GM21367 (cell line): ENCODE measurements around the gene MCAM.

Experiments
- ATAC-seq: cut with Tn5 transposase; IDR thresholded peaks from one replicate; pipeline ENCODE4 v1.9.1; 2021; ENCODE audit not compliant: unreplicated experiment

The MCAM gene

GRCh38 chr11:119332111-119332765, 15.3 kb upstream of the MCAM start:
- ATAC-seq: no peak

- no peak for ATAC-seq
Measured at GRCh38 chr11:119330237-119330636, 13.3 kb upstream of the MCAM start.

GRCh38 chr11:119329320-119329719, 12.4 kb upstream of the MCAM start:
- ATAC-seq: no peak

GRCh38 chr11:119324189-119324588, 7.3 kb upstream of the MCAM start:
- no peak for ATAC-seq

GRCh38 chr11:119323532-119324033, 6.7 kb upstream of the MCAM start:
- ATAC-seq: no peak

GRCh38 chr11:119322921-119323531, 6.1 kb upstream of the MCAM start:
- no peak for ATAC-seq

- no peak for ATAC-seq
Measured at GRCh38 chr11:119322360-119322739, 5.4 kb upstream of the MCAM start.

- ATAC-seq: peak; percentile 39
Measured at GRCh38 chr11:119320776-119321524, 4.0 kb upstream of the MCAM start.

GRCh38 chr11:119320240-119320775, 3.4 kb upstream of the MCAM start:
- no peak for ATAC-seq

- no peak for ATAC-seq
Measured at GRCh38 chr11:119319700-119320239, 2.8 kb upstream of the MCAM start.

- no peak for ATAC-seq
Measured at GRCh38 chr11:119319136-119319699, 2.3 kb upstream of the MCAM start.

GRCh38 chr11:119318240-119319135, 1.6 kb upstream of the MCAM start:
- no peak for ATAC-seq

- ATAC-seq: no peak
Measured at GRCh38 chr11:119317592-119318239, 786 bp upstream of the MCAM start.

GRCh38 chr11:119316016-119316728, 758 bp downstream of the MCAM start:
- ATAC-seq: no peak

- ATAC-seq: no peak
Measured at GRCh38 chr11:119315131-119316015, 1.6 kb downstream of the MCAM start.

- no peak for ATAC-seq
Measured at GRCh38 chr11:119314726-119315125, 2.2 kb downstream of the MCAM start.

GRCh38 chr11:119310682-119311052, 6.3 kb downstream of the MCAM start:
- ATAC-seq: no peak
